ENCODE data around the gene HSD3B2.

Gene HSD3B2

DNA sequence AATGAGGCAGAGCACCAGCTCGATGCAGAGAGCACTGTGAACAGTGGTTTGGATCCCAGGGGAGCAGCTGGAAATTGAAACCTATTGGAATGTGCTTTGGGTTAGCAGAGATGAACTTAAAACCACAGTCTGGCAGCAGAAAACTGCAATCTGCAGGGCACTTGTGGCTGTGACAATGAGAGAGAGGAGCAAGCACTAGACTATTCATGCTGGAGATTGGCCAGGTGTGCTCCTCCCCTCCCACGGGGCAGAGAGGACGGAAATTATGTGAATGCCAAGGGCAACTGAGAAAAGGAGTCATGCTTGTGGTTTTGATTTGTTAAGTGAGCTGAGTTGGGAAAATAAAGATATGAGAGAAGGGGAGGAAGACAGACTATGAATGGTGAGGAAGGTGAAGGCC is 38.1 kb downstream of the HSD3B2 start:
- no peak for DNase-seq (ENCODE audit: low read depth, low spot score)

DNA sequence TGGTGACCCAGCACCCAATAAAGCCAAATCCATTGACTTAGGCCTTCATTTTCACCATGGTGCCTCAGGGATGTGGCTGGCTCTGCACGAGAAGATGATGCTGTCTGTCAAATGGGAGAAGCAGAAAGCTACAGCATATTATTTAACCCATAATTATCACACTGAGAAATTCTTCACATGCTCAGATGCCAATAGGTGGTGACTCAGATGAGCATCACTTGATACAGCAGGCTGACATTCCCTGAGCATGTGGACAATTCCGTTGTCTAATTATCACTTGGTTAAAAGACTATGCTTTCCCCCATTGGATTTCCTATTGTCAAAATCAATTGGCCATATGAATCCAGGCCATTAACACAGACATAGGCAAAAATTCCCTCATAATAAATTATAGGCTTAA is 48.0 kb downstream of the HSD3B2 start:
- DNase-seq (ENCODE audit: low read depth, low spot score), result no peak

DNA sequence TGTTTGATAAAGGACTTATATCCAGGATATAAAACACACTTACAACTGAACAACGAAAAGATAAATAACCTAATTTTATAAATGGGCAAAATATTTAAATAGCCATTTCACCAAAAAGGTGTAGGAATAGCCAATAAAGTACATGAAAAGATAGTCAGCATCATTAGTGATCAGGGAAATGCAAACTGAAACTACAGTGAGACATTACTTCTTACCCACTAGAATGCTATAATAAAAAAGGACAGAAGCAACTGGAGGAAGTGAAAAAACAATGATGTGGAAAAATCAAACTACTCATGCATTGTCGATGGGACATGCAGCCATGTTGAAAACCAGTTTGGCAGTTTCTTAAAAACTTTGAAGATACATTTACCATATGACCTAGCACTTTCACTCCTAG is 48.6 kb downstream of the HSD3B2 start:
- no peak for DNase-seq (ENCODE audit: low read depth, low spot score)

DNA sequence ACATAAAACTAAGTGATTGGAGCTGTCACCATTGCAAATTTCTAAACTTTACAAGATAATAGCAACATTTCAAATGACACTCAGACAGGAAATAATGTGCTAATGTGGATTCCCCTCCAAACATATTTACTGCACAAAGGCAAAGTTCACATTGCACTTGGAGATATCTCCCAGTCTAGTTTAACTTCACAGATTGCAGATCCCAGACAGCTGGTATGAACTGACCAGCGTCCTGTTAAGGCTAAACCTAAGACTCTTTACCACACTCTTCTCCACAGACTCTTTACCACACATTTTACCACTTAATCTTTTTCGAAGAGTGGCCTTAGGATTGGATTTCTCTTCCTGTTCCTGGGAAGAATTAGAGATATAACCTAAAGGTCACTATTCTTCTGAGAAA is 51.5 kb downstream of the HSD3B2 start:
- DNase-seq (ENCODE audit: low read depth, low spot score), result no peak

DNA sequence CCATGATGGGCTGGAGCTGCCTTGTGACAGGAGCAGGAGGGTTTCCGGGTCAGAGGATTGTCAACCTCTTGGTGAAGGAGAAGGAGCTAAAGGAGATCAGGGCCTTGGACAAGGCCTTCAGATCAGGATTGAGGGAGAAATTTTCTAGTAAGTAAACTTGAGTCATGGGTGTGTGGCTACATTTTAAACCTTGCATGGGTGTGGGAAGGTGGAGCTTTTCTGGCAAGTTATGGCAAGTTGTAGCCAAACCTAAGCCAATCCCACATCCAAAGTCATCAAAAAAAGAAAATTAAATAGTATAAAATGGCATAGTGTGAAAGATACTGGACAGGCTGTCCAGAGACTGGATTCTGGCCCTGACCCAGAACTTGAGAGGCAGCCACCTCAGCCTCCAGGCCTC is 52.3 kb downstream of the HSD3B2 start:
- DNase-seq (ENCODE audit: low read depth, low spot score), result no peak

DNA sequence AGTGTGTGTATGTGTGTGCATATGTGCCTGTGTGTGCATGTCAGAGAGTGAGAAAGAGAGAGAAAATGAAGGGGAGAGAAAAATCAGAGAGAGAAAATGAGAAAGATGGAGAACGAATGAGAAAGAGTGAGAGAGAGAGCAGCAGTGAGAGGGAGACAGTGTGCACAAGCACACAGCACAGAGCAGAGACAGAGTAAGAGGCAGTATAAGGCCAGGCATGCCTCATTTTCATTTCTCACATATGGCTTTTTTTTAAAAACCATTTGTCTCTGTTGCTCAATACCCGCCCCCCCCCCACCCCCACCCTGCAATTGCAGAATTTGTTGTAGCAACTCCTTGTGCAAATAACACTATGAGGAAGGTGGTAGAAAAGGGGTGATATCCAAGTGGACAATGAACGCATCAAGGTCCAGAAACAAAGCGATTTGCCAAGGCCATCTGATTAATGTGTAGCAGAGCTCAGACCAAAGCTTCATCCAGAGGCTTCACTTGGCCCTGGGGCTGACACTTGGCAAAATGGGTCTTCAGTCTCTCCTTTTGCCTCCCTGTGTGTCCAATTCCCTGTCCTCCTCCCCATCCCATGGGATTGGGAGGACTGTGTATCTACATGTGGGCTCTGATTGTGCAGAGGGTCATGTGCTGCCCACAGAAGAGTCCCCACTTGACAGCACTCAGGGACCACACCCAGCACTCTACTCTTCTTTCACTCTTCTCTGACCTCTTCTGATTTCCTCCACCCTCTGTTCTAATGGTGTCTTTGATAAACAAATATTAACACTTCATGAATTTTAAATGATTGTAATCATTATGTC is 53.1 kb downstream of the HSD3B2 start:
- no peak for DNase-seq (ENCODE audit: low read depth, low spot score)

DNA sequence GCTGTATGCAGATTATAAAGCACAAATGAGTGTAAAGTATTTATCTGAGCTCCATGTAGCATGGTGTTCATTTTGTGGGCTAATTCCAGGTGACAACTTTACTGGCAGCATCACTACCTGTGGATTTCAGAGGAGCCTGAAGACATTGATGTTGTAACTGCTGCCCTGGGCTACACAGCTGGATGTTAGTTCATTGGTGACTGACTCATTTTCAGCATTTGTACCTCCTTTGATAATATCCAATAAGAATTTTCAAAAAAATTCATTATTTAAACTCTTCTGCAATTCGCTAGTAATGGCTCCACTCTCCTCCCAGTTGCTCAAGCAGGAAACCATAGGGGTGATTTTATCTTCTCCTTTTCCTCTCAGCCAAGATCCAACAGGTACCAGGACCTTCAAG is 54.8 kb downstream of the HSD3B2 start:
- DNase-seq (ENCODE audit: low read depth, low spot score), result no peak

DNA sequence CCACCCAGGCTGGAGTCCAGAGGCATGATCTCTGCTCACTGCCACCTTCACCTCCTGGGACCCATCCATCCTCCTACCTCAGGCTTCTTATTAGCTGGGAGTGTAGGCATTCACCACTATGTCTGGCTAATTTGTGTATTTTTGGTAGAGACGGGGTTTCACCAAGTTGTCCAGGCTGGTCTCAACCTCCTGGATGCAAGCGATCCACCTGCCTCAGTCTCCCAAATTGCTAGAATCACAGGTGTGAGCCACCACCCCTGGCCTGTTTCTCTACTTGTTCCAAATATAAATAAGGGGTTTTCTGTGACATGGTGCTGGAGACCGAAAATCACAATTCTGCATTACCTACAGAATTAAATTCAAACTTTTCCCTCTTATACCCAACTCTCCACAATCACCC is 55.4 kb downstream of the HSD3B2 start:
- no peak for DNase-seq (ENCODE audit: low read depth, low spot score)

DNA sequence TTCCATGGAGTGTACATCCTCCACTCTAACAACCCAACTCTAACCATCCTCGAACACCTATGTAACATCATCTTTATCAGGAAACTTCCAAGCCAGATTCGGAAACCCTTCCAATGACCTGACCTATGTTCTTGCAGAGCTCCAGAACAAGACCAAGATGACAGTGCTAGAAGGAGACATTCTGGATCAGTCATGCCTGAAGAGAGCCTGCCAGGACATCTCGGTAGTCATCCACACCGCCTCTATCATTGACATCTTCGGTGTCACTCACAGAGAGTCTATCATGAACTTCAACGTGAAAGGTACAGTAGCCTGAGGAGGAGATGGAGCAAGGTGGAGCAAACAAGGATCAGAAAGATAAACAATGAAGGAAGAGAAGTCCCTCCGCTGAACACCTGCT is 56.0 kb downstream of the HSD3B2 start:
- no peak for DNase-seq (ENCODE audit: low read depth, low spot score)

DNA sequence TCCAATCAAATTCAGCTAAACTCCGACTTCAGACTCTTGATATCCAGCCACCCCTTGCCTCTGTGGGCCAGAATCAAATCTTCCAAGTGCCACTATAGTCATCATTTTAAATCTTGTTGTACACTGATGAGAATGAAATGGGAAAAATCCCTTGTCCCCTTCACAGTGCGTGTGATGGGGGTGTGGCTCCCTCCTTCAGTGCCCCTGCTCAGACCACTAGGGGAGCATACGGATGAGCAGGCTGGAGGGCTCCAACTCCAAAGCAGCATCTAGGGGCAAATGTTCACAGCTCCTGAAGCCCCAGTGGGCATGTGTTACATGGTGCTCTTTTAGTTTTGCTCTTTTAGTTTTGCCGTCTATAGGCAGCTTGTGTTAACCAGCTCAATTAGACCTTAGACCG is 56.6 kb downstream of the HSD3B2 start:
- DNase-seq (ENCODE audit: low read depth, low spot score), result no peak

DNA sequence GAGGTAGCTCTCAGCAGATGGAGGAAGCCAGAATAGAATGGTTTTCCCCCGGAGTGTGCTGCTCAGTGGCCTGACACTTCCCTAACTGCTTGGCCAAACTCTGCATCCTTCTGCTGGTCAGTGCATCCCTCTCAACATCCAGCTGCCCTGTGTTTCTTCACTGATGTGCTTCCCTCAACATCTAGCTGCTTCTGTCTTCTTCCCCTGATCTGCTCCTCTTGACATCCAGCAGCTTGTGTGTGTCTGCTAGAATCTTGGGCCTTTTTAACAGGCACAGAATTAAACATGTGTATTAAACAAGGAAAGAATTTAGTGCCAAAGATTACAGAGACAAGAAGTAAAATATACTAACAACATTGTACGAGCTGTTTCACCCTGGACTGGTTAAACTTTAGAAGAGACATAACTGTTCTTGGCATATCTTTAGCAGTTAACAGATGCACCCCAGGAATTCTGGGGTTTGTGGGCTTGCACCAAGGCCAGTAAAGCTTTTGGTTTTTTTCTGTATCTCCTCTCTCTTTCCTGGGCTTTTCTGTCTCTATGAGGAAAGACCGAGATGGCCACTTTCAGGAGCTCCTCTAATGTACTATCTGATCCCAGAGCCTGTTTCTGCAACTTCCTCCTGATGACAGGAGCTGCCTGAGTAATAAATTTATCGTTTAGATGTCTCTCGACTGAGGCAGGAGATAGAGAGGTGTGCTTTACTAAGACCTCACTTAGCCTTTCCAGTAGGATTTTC is 57.3 kb downstream of the HSD3B2 start:
- DNase-seq (ENCODE audit: low read depth, low spot score), result no peak
